Measurements from ENCODE around the gene SCFD2.
A peak's percentile ranks its signal among the peaks of the same experiment; 100 is the strongest.

Gene SCFD2

GRCh38 chr4:52864793-52865192 is 501.1 kb downstream of the SCFD2 start:
- DNase-seq (ENCODE audit: low read depth), result no peak
- no peak overlapping the region for H3K4me3 ChIP-seq (ENCODE audit: low read depth, low read length)

- no peak for DNase-seq (ENCODE audit: low read depth)
- H3K4me3 ChIP-seq (ENCODE audit: low read depth, low read length), result no peak overlapping the region
These were observed 502.5 kb downstream of the SCFD2 start for GRCh38 chr4:52863324-52863723.

- no peak for DNase-seq (ENCODE audit: low read depth)
- H3K4me3 ChIP-seq (ENCODE audit: low read depth, low read length), result peak overlapping the region; percentile 61
These were observed 503.2 kb downstream of the SCFD2 start for GRCh38 chr4:52862639-52863161.

GRCh38 chr4:52861879-52862616 is 503.8 kb downstream of the SCFD2 start, which contains the start of gene RASL11B:
RASL11B (plus strand) TSS chr4:52862317; CDS start chr4:52862508, 191 bp downstream.
- no peak for DNase-seq (ENCODE audit: low read depth)
- peak within 1 kb of the TSS; percentile 61 for H3K4me3 ChIP-seq (ENCODE audit: low read depth, low read length)

- DNase-seq (ENCODE audit: low read depth), result no peak
- peak overlapping the region; percentile 61 for H3K4me3 ChIP-seq (ENCODE audit: low read depth, low read length)
These were observed 504.6 kb downstream of the SCFD2 start for GRCh38 chr4:52861171-52861823.

GRCh38 chr4:52860361-52860760 is 505.5 kb downstream of the SCFD2 start:
- no peak for DNase-seq (ENCODE audit: low read depth)
- no peak overlapping the region for H3K4me3 ChIP-seq (ENCODE audit: low read depth, low read length)

- no peak for DNase-seq (ENCODE audit: low read depth)
- no peak overlapping the region for H3K4me3 ChIP-seq (ENCODE audit: low read depth, low read length)
These were observed 509.1 kb downstream of the SCFD2 start for GRCh38 chr4:52856801-52857200.

GRCh38 chr4:52853351-52853750 is 512.5 kb downstream of the SCFD2 start:
- no peak overlapping the region for H3K4me3 ChIP-seq (ENCODE audit: low read depth, low read length)
- DNase-seq (ENCODE audit: low read depth), result no peak

GRCh38 chr4:52852711-52853110 is 513.1 kb downstream of the SCFD2 start:
- H3K4me3 ChIP-seq (ENCODE audit: low read depth, low read length), result no peak overlapping the region
- DNase-seq (ENCODE audit: low read depth), result no peak

- H3K4me3 ChIP-seq (ENCODE audit: low read depth, low read length), result no peak overlapping the region
- DNase-seq (ENCODE audit: low read depth), result no peak
These were observed 513.8 kb downstream of the SCFD2 start for GRCh38 chr4:52852041-52852440.

GRCh38 chr4:52850406-52851124 is 515.3 kb downstream of the SCFD2 start:
- H3K4me3 ChIP-seq (ENCODE audit: low read depth, low read length), result no peak overlapping the region
- no peak for DNase-seq (ENCODE audit: low read depth)

GRCh38 chr4:52848254-52848653 is 517.6 kb downstream of the SCFD2 start:
- no peak overlapping the region for H3K4me3 ChIP-seq (ENCODE audit: low read depth, low read length)
- no peak for DNase-seq (ENCODE audit: low read depth)

- DNase-seq (ENCODE audit: low read depth), result no peak
- H3K4me3 ChIP-seq (ENCODE audit: low read depth, low read length), result no peak overlapping the region
These were observed 519.4 kb downstream of the SCFD2 start for GRCh38 chr4:52846502-52846901.

GRCh38 chr4:52844596-52844995 is 521.3 kb downstream of the SCFD2 start:
- DNase-seq (ENCODE audit: low read depth), result no peak
- H3K4me3 ChIP-seq (ENCODE audit: low read depth, low read length), result no peak overlapping the region

- no peak for DNase-seq (ENCODE audit: low read depth)
- no peak overlapping the region for H3K4me3 ChIP-seq (ENCODE audit: low read depth, low read length)
These were observed 521.9 kb downstream of the SCFD2 start for GRCh38 chr4:52843958-52844357.

- no peak for DNase-seq (ENCODE audit: low read depth)
- no peak overlapping the region for H3K4me3 ChIP-seq (ENCODE audit: low read depth, low read length)
These were observed 522.5 kb downstream of the SCFD2 start for GRCh38 chr4:52843351-52843750.

GRCh38 chr4:52842792-52843191 is 523.1 kb downstream of the SCFD2 start:
- H3K4me3 ChIP-seq (ENCODE audit: low read depth, low read length), result no peak overlapping the region
- DNase-seq (ENCODE audit: low read depth), result no peak

- DNase-seq (ENCODE audit: low read depth), result no peak
- no peak overlapping the region for H3K4me3 ChIP-seq (ENCODE audit: low read depth, low read length)
These were observed 524.0 kb downstream of the SCFD2 start for GRCh38 chr4:52841682-52842456.

- H3K4me3 ChIP-seq (ENCODE audit: low read depth, low read length), result no peak overlapping the region
- DNase-seq (ENCODE audit: low read depth), result no peak
These were observed 525.1 kb downstream of the SCFD2 start for GRCh38 chr4:52840531-52841370.
